Pulmonary artery endothelial cell (primary cell): ENCODE data around the gene DAZAP1. TPM values are rescaled to one million over a fixed set of nuclear protein-coding genes. Genes with fewer than 3 reads are reported as not detected.

ENCODE experiments used
- DNase-seq: peaks from one replicate; pipeline ENCODE4 v3.0.0-alpha.2; 2011; ENCODE audit warnings: low read depth, low spot score
- total RNA-seq: library from RNA; depleted of rRNA; stranded (reverse); fragments of >200 nt; gene quantifications from 2 replicates; pipeline ENCODE4 v1.2.3, GENCODE V29; 2014

The DAZAP1 gene
- total RNA-seq, 1 donor from 2014 or later: 94.8 TPM

DNA sequence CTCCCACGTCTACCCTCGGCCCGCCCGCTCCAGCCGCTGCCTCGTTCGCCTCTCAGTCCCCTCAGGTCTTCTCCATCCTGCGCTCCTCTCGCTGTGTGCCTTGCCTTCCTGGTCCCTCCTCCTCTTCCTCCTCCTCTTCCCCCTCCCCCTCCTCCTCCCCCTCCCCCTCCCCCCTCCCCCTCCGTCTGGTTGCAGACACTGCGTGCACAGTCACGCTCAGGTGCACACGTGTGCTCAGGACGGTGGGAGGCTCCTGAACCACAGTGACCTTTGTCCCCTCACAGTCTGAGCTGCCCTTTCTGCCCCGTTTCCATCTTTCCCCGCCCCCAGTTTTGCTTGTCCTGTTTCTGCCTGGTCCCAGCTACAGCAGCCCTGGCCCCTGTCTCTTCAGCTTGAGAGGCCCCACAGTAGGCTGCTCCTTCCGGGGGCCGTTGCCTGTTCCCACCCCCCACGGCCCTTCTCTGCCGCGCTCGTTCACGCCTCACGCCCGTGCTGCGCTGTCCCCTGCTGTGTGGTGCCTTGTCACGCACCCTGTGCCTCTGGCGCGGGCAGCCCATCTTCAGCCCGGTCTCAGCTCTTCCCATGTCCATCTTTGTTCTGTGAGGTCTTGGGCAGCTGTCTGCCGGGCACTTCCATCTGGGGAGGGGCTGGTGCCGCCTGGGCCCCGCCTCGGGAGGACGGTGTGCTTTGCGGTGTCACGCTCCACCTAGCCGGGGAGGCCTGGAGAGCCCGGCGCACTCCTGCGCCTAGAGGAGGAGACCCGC, 17.0 kb downstream of the DAZAP1 start:
- no peak for DNase-seq

DNA sequence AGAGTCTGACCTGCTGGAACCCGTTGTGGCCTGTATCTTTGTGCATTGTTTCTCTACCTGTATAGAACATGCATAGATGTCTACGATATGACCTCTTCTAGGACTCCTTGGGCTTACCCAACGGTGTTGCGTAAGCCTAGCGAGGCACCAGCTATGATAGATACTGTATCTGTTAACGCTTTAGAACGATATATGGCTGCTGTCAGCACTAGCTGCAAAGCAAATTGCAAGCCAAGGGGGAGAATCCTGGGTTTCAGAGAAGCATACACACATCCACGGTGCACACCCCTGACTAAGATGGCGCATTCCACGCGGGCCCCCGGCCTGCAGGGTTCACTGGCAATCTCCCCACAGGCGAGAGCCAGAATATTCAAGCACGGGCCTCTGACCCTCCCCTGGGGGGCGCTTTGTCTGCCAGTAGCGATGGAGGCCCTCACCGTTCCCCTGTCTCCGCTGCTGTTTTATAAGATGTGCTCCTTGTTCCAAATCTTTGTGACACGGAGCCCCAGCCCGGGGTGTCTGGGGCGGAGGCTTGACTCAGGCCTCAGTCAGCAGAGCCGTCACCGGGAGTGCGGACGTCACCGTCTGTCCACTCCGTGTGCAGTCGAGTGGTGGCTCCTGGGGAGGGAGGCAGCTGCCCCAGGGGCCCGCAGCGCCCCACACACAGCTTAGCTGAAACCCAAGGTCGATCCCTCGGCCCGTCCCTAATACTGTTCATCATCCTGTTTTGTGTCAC, 17.9 kb downstream of the DAZAP1 start:
- DNase-seq: no peak

DNA sequence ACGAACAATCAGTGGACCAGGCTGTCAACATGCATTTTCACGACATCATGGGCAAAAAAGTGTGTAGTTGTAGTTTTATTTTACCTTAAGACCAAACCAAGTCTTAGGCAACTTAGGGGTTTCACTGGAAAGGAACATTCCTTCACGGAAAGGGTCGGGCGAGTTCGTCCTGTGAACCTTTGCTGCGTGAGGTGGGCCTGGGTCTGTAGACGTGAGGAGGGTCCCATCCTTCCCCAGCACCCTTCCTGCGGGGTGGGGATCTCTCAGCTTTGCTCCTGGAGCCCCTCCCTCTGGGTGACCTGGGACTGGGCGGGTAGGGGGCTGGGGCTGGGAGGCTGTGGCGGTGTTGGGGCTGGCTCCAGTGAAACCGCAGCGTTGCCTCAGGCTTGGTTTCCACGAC, 18.5 kb downstream of the DAZAP1 start:
- no peak for DNase-seq

DNA sequence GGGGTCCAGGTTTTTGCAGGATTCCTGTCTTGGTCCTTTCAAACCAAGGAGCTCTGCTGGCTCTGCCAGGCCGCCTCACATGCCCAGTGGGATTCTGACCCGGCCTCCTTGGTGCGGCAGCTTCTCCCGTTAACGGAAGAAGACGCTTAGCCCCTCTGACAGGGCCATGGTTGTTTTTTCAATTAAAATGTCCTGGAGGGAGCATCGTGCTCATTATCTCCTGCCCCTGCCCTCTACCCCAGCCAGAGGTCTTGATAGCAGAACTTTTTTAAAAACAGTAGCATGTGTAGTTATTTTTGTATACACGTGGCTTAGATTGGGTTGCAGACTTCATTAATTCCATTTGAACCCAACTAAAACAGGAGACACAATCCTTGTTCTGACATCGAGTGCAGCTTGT, 19.4 kb downstream of the DAZAP1 start:
- no peak for DNase-seq

DNA sequence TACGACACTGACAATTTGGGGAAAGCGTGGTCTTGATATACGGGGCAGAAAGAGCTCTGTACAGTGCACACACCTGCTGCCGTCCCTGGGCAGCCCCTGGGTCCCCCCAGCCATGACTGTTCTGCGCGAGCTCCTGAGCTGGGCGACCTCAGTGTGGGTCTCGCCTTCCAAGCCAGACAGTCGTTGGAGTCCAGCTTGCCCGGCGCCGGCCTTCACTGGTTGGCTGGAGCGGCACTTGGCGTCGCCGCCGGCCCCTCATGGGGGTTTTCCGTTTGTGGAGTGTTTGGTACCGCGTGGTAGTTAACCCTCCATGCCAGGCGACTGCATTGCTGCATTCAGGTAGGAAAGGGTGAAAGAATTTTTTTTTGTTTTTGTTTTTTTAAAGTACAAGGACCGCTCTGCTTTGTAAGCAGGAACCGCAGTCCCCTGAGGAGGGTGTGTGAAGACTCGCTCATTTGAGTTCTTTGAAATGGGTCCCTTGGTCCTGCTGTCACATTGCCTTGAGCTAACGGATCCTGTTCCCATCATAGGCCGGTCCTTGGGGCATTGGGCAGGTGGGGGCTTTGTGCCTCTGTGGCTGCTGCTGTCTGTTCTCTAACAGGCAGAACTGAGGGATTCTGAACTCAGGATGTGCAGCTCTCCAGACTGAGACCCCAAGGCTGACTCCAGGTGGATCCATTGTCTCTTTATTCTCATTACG, 20.0 kb downstream of the DAZAP1 start:
- no peak for DNase-seq

DNA sequence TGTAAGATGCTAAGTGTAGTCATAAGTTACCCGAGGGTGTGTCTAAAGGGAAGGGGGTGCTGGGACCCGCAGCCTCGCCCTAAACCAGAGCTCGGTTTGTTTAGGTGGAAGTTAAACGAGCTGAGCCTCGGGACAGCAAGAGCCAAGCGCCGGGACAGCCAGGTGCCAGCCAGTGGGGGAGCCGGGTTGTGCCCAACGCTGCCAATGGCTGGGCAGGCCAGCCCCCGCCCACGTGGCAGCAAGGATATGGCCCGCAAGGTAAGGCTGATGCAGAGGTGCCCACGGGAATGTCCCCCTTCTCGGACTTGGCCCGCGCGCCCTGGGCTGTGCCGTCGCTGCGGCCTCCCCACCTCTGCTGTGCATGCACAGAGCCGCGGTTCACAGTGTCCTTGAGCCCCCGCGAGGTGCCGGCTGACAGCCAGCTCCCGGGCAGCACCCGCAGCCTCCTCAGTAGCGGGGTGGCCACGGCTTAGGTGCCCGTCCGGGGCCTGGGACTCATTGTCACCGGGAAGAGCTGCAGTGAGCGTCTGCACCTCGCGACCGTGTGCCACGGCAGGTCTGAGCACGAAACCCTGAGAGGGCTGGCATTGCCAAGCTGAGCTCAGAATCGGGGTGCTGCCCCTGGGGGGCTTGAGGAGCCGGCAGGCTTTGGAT, 21.5 kb downstream of the DAZAP1 start:
- DNase-seq: no peak

DNA sequence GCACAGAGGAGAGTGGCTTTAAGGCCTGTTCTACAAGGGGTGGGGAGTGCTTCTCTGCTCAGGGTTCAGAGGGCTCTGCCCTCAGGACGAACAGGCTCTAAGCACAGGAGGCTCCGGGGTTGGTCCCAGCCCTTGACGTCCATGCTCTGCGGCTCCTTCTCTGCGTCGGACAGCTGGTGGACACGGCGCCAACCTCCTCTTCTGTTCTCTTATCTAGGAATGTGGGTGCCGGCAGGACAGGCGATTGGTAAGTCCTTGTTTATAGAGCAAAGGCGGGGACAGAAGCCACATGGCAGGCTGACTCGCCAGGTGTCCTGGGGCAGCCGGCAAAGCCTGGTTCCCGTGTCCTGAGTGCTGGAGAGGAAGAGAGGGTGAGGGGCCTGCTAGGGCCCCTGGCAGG, 22.4 kb downstream of the DAZAP1 start:
- DNase-seq: no peak

DNA sequence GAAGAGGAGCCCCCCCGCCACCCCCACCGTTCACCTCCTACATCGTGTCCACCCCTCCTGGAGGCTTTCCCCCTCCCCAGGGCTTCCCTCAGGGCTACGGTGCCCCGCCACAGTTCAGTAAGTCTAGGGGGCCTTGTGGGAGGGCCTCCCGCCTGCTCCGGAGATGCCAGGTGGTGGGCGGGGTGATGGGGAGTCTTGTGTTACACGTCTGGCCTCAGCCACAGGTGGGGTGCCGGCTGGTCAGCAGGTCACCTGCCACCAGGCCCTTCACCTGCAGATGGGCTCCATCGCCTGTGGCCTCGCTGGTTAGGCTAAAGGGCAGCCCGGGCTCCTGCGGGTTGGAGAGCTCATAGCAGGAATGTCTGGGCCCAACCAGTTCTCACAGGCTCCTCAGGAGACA, 22.9 kb downstream of the DAZAP1 start:
- no peak for DNase-seq

DNA sequence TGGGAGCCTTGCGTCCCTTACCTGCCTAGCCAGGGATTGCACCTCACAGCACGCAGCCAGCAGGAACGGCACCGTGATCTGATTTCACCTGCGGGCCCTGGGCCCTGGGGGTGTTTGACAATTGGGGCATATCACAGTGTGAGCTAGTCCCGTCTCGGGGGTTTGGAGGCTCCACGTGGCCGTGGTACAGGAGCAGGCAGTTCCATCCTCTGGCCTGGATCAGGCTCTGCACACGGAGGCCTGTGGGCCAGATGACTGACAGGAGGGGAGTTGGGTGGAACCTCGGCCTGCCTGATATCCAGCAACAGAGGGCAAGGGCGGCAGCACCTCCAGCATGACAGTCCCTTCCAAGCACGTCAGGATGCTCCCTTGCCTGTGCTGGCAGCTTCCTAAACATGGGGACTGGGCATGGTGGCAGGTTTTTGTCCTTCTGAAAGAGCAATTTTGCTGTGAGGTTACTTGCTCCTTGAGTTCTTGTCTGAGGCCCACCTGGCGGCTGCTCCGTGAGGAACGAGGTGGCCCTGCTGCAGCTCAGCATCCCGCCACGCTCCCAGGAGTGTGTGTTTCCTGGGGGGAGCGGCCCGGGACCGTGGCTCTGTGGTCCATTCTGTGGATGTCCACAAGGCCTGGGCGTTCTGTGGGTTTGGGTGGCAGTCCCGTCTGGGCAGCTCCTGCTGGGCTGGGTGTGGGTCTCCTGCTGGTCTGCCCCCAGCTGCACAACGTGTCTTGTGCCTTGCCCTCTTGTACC, 24.5 kb downstream of the DAZAP1 start:
- DNase-seq: no peak

DNA sequence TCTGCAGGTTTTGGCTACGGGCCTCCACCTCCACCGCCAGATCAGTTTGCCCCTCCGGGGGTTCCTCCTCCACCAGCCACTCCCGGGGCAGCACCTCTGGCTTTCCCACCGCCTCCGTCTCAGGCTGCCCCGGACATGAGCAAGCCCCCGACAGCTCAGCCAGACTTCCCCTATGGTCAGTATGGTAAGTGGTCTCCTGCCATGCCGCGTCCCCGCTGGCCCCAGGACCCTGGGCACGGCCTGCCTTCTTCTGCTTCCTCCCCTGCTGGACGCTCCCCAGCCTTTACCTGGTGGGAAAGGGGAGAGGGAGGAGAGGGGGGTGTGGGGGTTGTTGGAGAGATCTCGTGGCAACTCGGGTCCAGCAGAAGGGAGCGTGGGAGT, 25.1 kb downstream of the DAZAP1 start:
- DNase-seq: no peak

DNA sequence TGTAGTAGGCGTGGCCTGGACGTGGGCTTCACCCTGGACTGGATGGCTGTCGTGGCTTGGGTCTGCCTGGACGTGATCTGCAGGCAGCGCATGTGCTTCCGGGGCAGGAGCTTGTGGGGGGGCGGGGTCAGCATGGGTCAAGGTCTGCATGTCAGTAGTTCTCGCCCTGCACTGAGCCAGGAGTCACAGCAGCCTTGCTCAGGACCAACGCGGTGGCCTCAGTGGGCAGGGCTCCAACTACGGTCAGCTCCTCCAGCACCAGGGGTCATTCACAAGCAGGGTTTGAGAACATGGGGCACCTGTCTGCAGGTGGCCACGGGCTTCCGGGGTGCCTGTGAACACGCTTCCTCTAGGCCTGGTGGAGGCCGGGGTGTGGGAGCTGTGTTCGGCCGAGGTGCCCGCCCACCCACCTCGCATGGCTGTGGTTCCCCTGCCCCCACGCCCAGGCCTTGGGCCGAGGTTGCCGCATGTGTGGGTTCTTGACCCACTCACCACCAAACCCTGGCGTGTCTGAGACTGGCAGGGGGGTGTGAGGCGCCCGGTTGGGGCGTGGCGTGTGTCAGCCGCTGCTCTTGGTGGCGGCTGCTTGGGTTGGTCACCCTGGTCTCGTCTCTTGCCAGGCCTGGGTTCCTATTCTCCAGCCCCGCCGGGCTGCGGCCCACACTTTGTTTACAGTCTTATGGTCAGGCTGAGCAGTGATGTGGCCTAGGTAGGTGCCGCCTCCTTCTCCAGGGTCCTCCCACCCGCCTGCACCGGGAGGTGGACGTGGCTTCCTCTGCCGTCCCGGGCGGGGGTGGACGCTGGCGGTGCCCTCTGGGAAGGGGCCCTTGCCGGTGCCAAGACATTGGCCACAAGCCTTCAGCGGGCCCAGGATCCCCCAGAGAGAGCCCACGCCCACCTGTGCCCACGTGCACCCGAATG, 26.0 kb downstream of the DAZAP1 start:
- no peak for DNase-seq

DNA sequence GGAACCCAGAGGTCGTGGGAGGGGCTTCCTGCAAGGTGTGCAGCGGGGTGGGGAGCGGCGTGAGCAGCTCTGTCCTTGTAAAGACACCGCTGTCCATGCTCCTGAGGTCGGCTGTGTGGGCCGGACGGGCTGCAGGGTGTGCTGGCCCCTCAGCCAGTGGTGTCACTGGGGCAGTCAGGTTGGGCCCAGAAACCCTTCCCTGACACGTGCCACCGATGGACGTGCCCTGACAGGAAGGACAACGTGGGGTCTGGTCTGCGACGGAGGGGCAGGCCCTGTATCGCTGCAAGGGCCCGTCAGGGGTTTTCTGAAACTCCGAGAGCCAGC, 26.6 kb downstream of the DAZAP1 start:
- no peak for DNase-seq

DNA sequence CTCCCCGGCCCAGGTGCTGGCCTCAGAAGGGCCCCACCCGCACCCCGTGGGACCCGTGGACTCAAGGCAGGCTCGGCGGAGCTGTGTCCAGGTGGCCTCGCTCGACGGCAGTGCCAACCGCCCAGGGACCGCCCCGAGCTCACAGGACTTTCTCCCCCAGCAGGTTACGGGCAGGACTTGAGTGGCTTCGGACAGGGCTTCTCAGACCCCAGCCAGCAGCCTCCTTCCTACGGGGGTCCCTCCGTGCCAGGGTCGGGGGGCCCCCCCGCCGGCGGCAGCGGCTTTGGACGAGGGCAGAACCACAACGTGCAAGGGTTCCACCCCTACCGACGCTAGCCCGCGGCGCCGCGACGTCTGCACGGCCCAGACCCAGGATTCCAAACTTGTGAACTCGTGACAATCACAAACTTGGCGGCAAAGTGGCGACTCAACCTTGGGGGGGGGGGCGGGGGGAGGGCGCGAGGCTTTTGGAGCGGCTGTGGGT, 27.2 kb downstream of the DAZAP1 start:
- DNase-seq: no peak

DNA sequence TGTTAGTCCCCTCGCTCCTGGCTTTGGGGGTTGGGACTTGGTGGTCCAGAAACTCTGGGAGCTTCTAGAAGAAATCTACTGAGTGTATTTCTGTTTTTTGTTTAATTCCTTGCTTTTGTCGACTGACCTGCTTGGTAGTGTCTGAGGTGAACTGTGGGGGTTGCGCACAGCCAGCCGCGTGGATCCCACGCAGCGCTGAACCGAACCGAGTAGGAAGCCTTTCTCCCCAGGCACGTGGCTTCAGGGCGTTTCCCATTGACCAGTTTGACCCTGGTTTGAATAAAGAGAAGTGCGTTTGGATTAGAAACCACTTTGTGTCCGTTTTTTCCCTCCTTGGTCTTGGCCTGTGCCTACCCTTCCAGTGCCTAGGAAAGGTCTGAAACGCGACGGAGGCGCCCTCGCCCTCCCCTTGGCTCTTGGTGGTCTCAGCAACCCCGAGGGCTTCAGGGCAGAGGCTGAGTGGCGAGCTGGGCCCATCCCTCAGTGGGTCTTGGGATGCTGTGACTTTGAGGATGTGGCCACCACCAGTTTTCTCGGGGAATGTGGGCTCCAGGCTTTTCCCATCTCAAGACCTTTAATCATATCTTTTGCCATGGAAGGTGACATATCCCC, 28.1 kb downstream of the DAZAP1 start:
- DNase-seq: no peak

DNA sequence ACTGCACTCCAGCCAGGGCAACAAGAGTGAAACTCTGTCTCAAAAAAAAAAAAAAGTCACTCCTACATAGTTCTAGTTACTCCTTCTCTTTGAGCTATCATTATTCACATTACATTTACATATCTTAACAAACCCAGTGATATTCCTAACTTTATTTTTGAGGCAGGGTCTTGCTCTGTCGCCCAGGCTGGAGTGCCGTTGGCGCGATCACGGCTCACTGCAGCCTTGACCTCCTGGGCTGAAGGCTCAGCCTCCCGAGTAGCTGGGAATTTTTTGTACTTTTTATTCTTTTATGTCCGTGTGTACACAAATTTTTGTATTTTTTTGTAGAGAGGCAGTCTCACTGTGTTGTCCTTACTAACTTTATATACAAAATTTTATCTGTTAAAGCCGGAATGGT, 30.2 kb downstream of the DAZAP1 start:
- no peak for DNase-seq

DNA sequence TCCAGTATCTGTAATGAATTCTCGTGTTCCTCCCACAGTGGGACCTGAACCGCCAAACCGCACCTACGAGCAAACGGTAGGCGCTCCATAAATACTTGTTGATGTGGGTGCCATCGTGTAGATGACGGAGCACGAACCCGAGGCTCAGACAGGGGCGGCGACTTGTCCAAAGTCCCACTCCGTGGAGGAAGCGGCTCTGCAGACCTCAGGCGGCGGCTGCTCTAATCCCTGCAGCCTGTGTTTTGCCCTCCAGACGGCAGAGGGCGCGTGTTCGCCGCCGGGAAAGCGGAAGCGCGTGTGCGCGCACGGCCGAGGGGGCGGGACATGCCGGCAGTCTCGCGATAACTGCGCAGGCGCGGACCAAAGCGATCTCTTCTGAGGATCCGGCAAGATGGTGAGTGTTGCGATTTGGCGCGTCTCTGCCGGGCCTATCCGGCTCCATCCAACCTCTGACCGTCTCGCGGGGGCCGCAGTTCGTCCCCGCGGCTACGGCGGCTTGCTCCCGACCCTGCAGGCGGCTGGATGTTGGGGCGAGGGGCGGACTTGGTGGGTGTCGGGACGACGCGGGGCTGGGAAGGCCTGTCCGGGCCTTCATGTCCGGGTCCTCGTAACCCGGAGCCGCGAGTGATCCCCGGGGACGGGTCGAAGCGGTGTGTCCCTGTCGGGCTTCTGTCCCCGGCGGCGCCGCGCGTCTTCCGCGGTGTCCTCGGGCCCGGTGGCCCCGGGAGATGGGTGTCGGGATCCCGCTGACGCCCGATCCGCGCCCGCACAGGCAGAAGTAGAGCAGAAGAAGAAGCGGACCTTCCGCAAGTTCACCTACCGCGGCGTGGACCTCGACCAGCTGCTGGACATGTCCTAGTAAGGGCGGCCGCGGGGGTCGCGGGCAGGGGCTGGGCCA, 30.9 kb downstream of the DAZAP1 start, which contains the start of gene RPS15:
RPS15 (plus strand) TSS at position 362 of the 898 bp plus-strand sequence; CDS start at position 392, 30 bp downstream.
- peak; percentile 77 for DNase-seq

DNA sequence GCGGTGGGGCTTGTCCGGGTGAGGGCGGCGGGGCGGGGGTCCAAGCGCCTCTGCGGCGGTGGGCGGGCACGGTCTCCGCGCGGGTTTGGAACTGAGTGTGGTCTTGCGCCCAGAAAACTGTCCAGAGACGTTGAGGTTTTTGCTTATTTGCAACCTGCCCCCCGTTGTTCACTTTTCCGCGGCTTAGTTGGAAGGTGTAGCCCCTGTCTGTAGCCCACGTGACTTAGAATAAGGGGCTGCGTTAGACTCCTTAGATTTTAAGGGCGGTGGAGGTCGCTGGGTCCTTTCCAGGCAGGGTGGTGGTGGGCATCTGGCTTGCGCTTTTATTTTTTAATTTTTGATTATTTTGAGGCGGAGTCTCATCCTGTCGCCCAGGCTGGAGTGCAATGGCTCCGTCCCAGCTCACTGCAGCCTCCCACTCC, 31.6 kb downstream of the DAZAP1 start:
- no peak for DNase-seq
